Stimulated activated naive CD8-positive, alpha-beta T cell treated with anti-CD3 and anti-CD28 coated beads, Interleukin-15, Interleukin-2, amounts not matched to agents 100 ng/mL and 50 ng/mL, for 24 hours (primary cell): Measurements from ENCODE around the gene TENM4.

Source experiments
- H3K27ac Mint-ChIP-seq: one replicate; pipeline ENCODE4 v1.8.0; 2021; ENCODE audit warnings: mild to moderate bottlenecking, mixed read lengths
- H3K27me3 Mint-ChIP-seq: one replicate; pipeline ENCODE4 v1.8.0; 2021; ENCODE audit warnings: mixed read lengths
- H3K36me3 Mint-ChIP-seq: one replicate; pipeline ENCODE4 v1.8.0; 2021; ENCODE audit warnings: low read depth, mixed read lengths
- H3K4me1 Mint-ChIP-seq: one replicate; pipeline ENCODE4 v1.8.0; 2021; ENCODE audit warnings: low read depth, mixed read lengths
- H3K4me3 Mint-ChIP-seq: one replicate; pipeline ENCODE4 v1.8.0; 2021; ENCODE audit warnings: mild to moderate bottlenecking, mixed read lengths
- H3K9me3 Mint-ChIP-seq: one replicate; pipeline ENCODE4 v1.8.0; 2021; ENCODE audit warnings: mixed read lengths

The TENM4 gene

DNA sequence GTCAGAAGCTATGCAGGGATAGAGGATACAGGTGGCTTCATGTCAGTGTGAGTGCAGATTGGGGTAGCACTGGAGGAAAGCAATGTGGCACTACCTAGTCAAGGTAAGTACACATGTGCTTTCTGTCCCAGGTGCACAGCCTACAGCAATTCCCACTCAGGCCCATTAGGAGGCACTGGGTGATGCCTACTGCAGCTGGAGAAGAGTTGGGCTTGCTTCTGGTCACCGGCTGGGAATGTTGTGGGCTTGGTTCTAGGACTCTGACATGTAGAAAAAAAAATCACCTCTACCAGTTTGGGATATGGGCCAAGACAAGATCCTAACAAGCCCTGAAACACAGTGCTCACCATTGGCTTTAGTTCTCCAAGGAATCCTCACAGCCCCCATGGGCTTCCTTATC, 69.7 kb downstream of the TENM4 start:
- Mint-ChIP-seq H3K4me1 (no peaks in the 10 kb centered on the region), H3K27ac (no peak overlapping the region), H3K9me3 (no peaks in the 10 kb centered on the region), H3K27me3 (no peaks in the 10 kb centered on the region), H3K36me3 (no peaks in the 10 kb centered on the region), H3K4me3 (no peak overlapping the region)

DNA sequence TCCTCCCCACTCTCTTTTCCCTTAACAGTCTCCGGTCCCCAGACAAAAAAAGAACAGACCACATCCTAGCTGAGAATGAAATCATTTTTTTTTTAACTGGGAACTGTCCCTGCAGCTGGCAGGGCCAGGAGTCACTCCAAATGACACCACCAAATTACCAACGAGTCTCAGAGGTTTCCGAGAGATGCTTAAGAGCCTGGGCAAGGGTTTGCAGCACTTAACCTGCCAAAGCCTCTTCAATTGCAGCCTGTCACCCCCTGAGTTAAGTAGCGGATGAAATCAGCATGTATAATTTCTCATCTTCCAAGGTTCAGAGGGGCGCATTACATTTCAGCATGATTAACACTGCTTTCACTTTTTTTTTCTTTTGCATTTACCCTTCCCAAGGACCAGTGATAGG, 71.8 kb downstream of the TENM4 start:
- Mint-ChIP-seq H3K4me1 (no peaks in the 10 kb centered on the region), H3K27me3 (no peaks in the 10 kb centered on the region), H3K27ac (no peak overlapping the region), H3K36me3 (no peaks in the 10 kb centered on the region), H3K9me3 (no peaks in the 10 kb centered on the region), H3K4me3 (no peak overlapping the region)

DNA sequence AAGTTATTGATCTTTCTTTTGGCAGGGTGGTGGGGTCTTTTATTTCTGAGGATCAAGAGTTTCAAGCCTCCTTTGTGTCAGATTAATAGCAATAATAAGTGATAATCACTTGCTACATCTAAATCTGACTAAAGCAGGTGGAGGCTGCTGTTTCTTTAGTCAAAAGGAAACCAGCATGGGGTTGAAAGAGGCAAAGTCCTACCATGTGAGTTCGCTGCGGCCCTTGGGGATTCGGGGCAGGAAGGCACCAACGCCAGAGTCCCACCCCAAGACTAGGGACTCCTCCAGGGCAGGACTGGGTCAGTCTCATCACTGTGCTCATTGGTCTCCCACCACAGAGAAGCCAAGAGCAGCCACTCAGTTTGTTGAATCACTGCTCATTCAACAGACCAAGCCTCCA, 73.0 kb downstream of the TENM4 start:
- Mint-ChIP-seq H3K4me1 (no peaks in the 10 kb centered on the region), H3K27ac (no peak overlapping the region), H3K9me3 (no peaks in the 10 kb centered on the region), H3K4me3 (no peak overlapping the region), H3K27me3 (peaks cover 6% of the 10 kb centered on the region), H3K36me3 (no peaks in the 10 kb centered on the region)

DNA sequence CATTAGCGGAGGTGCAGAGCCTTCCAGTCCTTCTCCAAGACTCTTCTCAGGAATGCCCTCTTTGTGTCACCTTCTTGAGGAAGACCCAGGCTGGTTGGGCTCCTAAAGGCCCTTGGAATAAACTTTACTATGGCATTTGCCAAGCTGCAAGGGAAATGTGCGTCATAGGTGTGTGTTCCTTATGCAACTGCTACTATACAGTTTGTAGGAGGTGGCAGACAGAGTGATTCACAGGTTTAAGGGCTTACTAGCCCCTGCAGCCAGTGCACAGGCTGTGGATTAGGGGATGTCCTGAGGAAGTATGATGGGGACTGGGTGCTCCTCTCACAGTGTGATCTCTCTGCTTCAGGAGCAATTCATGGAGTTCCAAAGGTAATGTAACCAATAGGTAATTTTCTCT, 74.6 kb downstream of the TENM4 start:
- no peaks in the 10 kb centered on the region for H3K36me3 Mint-ChIP-seq
- no peaks in the 10 kb centered on the region for H3K9me3 Mint-ChIP-seq
- peaks cover 11% of the 10 kb centered on the region for H3K27me3 Mint-ChIP-seq
- no peaks in the 10 kb centered on the region for H3K4me1 Mint-ChIP-seq
- H3K4me3 Mint-ChIP-seq: no peak overlapping the region
- no peak overlapping the region for H3K27ac Mint-ChIP-seq

DNA sequence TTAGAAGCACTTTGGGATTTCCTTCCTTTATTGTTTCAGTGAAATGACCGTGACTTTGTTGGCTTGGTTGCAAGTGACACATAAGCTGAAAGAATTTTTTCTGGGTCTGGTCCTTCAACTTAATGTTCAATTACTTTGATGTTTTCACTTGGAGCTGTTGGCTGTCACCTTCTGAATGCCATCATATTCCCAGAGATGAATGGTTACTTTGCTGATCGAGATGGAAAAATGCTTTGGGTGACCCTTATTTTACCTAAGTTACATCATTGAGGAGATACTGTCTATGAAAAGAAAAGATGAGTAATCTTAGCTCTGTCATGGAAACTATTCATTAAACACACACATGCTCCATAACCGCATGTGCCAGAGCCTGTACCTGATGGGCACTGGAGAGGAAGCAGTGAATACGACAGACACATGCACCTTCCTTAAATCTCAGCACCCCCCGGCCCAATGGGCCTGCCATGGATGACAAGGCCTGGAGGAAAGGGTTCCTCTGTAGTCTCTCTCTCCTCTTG, 76.9 kb downstream of the TENM4 start:
- no peak overlapping the region for H3K27ac Mint-ChIP-seq
- no peaks in the 10 kb centered on the region for H3K9me3 Mint-ChIP-seq
- no peaks in the 10 kb centered on the region for H3K36me3 Mint-ChIP-seq
- peaks cover 11% of the 10 kb centered on the region for H3K27me3 Mint-ChIP-seq
- no peak overlapping the region for H3K4me3 Mint-ChIP-seq
- H3K4me1 Mint-ChIP-seq: no peaks in the 10 kb centered on the region

DNA sequence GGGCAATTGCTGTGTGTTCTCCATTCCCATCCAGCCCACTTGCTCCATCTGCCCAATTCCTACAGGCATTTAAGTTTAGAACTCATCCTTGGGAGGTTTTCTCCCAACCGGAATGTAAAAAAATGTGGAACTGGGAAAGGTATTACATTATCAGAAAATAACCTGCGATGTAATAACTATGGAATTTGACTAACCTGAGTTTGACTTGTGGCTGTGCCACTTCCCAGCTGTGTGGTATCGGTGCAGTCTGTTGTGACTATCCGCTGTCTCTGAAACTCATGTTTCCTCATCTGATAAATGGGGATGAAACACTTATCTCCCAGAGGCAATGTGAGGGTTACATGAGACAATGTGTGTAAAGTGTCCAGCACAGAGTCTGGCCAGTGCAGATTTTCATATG, 77.6 kb downstream of the TENM4 start:
- H3K27ac Mint-ChIP-seq: no peak overlapping the region
- peaks cover 15% of the 10 kb centered on the region for H3K27me3 Mint-ChIP-seq
- no peaks in the 10 kb centered on the region for H3K4me1 Mint-ChIP-seq
- no peak overlapping the region for H3K4me3 Mint-ChIP-seq
- no peaks in the 10 kb centered on the region for H3K9me3 Mint-ChIP-seq
- no peaks in the 10 kb centered on the region for H3K36me3 Mint-ChIP-seq

DNA sequence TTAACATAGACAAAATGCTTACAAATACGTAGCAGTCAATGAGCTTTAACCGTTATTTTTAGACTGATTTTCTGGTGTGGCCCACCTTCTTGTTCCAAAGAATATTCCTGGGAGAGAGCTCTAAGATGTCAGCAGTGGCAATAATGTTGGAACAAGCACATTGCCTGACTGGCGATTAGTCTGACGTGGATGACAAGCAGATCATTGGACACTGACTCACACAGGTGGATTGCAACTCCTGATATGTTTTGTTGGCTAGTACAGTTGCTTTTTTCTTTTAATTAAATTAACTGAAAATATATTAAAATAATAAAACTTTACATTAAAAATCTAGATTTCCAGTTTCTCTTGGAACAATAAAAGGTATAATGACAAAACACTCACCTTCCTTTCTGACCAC, 78.0 kb downstream of the TENM4 start:
- Mint-ChIP-seq H3K27me3 (peaks cover 15% of the 10 kb centered on the region), H3K9me3 (no peaks in the 10 kb centered on the region), H3K4me1 (no peaks in the 10 kb centered on the region), H3K4me3 (no peak overlapping the region), H3K36me3 (no peaks in the 10 kb centered on the region), H3K27ac (no peak overlapping the region)

DNA sequence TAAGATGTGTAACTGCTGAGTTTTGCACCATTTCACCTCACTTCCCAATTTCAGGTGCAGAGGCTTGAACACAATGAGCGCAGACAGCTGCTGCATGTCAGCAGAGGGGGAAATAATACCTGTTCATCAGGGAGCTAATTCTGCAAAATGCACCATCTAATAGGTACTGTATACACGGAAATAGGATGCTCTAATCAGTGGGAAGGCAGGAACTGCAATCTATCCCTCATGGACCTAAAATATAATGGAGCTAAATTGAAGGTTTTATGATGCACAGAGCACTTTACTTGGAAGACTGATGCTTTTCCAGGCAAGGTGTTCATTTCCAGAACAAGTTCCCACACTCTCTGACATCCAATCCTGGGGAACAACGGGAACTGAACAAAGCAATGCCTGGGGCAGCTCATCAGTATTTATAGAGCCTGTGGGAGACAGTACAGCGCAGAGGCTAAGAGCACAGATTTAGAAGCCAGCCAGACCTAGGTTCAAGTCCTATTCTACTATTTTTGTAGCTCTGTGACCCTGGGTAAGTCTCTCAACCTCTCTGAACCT, 78.5 kb downstream of the TENM4 start:
- peaks cover 15% of the 10 kb centered on the region for H3K27me3 Mint-ChIP-seq
- no peak overlapping the region for H3K27ac Mint-ChIP-seq
- H3K36me3 Mint-ChIP-seq: no peaks in the 10 kb centered on the region
- no peaks in the 10 kb centered on the region for H3K4me1 Mint-ChIP-seq
- H3K9me3 Mint-ChIP-seq: no peaks in the 10 kb centered on the region
- no peak overlapping the region for H3K4me3 Mint-ChIP-seq

DNA sequence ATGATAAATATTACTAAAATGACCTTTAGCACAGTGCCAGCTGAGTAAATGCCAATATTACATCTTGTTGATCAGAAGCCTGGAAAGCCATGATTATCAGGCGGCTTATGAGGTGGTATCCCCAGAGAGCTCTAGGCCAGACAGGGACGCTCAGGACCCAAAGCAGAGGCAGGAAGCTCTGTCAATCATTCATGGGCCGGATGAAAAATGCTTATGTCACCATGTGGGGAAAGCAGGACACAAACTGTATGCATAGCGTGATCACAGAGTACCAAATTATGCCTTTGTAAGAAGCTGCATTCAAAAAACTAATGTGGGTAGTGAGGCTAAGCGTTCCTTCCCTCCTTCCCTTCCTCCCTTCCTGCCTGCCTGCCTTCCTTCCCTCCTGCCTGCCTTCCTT, 82.6 kb downstream of the TENM4 start:
- no peaks in the 10 kb centered on the region for H3K4me1 Mint-ChIP-seq
- H3K9me3 Mint-ChIP-seq: no peaks in the 10 kb centered on the region
- H3K27me3 Mint-ChIP-seq: peaks cover 12% of the 10 kb centered on the region
- H3K36me3 Mint-ChIP-seq: no peaks in the 10 kb centered on the region
- H3K4me3 Mint-ChIP-seq: no peak overlapping the region
- H3K27ac Mint-ChIP-seq: no peak overlapping the region

DNA sequence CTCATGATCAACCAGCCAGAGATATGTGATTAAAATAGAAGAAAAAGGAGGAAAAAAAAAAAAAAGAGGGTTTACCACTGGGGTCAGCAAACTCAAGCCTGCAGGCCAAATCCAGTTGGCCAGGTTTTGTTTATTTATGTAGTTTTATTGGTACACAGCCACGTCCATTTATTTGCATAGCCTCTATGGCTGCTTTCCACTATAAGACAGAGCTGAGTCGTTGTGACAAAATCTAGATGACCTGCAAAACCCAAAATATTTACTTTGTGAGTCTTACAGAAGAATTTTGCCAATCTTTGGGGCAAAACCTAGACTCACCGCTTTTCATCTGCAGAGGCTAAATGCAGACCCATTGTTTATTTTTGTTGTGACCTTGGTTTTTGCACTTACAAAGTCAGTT, 87.1 kb downstream of the TENM4 start:
- Mint-ChIP-seq H3K27ac (no peak overlapping the region), H3K27me3 (peaks cover 12% of the 10 kb centered on the region), H3K4me3 (no peak overlapping the region), H3K9me3 (peaks cover 4% of the 10 kb centered on the region), H3K4me1 (no peaks in the 10 kb centered on the region), H3K36me3 (no peaks in the 10 kb centered on the region)

DNA sequence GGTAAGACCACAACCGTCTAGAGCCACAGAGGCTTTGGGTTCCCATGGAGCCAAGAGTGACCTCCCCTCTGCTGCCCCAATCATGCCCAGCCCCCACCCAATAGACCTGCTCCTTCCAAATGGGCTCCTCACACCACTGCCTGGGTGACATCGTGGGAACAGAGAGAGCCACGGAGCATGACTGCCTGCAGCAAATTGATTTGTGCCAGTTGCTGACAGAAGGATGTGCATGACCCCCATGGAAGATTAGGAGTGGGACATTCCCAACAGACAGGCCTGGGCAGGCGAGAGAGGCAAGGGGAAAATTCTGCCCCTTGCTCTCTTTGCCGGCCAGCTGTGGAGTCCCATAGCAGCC, 88.5 kb downstream of the TENM4 start:
- H3K36me3 Mint-ChIP-seq: no peaks in the 10 kb centered on the region
- no peak overlapping the region for H3K27ac Mint-ChIP-seq
- H3K27me3 Mint-ChIP-seq: peaks cover 10% of the 10 kb centered on the region
- peaks cover 4% of the 10 kb centered on the region for H3K9me3 Mint-ChIP-seq
- H3K4me3 Mint-ChIP-seq: no peak overlapping the region
- no peaks in the 10 kb centered on the region for H3K4me1 Mint-ChIP-seq

DNA sequence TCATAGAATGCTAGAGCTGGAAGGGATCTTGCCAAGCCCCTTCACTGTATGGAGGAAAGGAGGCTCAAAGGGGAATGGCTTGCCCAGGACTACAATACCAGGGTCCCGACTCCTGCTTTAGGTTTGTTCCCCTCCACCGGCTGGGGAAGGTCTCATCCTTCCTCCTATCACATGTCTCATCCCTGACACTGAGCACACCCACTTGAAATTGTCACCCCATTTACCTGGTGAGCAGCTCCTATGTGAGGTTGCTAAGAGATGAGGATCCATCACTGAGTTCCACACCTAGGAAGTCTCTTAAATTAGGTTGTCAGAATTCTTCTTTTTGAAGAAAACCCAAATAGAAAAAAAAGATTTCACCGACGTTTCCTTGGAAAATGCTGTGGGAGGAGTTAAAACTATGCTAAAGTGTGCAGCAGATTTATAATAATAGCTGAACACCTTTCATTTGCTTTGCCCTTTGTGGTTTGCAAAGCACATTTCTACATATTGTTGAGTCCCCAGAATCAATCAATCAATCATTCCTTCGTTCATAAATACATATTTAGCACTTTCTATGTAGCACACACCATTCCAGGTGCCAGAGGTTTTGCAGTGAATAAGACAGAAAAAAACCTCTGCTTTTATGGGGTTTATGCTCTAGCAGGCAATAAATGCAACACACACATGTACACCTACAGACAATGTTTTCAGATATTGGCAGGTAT, 91.7 kb downstream of the TENM4 start:
- Mint-ChIP-seq H3K27ac (no peak overlapping the region), H3K4me1 (no peaks in the 10 kb centered on the region), H3K27me3 (peaks cover 10% of the 10 kb centered on the region), H3K36me3 (no peaks in the 10 kb centered on the region), H3K4me3 (no peak overlapping the region), H3K9me3 (peaks cover 4% of the 10 kb centered on the region)

DNA sequence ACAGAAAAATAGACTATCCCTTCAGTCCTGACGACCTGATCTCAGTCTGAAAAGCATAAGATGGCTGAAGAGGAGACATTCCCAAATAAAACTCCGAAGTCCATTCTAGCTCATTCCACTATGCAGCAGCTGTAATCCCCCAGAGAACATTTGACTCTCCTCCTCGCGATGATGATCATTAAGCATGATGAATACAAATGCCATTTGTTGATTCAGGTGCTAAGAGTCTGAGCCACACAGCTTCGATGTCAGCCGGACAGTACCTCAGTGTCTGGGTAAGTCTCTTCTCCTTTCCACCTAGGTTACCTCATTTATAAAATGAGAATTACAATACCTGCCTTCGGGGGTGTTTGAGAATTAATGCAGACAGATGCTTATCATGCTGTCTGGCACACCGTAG, 94.8 kb downstream of the TENM4 start:
- Mint-ChIP-seq H3K9me3 (peaks cover 4% of the 10 kb centered on the region), H3K36me3 (no peaks in the 10 kb centered on the region), H3K27ac (no peak overlapping the region), H3K27me3 (peaks cover 9% of the 10 kb centered on the region), H3K4me3 (no peak overlapping the region), H3K4me1 (no peaks in the 10 kb centered on the region)

DNA sequence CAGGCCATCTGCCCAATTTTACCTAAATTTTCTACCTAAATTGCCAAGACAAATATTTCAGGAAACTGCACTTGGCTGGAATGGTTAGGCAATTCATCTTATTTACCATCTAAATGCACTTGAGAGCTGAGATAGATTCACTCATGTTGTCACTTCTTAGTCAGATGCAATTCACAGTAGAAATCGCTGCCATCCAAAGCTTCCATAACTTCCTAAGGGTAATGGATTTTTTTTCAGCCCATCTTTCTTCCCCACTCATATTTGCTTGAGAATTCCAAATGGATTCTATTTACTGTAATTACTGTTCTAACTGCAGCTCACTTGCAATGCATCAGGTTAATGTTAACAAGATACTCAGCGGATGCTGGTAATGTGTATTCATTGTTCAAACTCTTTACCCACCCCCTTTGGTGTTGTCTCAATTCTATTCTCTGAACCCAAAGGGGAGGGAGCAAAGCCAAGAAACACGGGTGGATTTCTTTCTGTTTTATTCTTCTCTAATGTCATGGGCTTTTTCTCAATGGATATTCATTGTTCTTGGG, 96.0 kb downstream of the TENM4 start:
- Mint-ChIP-seq H3K27me3 (no peaks in the 10 kb centered on the region), H3K4me1 (no peaks in the 10 kb centered on the region), H3K4me3 (no peak overlapping the region), H3K27ac (no peak overlapping the region), H3K9me3 (no peaks in the 10 kb centered on the region), H3K36me3 (no peaks in the 10 kb centered on the region)

DNA sequence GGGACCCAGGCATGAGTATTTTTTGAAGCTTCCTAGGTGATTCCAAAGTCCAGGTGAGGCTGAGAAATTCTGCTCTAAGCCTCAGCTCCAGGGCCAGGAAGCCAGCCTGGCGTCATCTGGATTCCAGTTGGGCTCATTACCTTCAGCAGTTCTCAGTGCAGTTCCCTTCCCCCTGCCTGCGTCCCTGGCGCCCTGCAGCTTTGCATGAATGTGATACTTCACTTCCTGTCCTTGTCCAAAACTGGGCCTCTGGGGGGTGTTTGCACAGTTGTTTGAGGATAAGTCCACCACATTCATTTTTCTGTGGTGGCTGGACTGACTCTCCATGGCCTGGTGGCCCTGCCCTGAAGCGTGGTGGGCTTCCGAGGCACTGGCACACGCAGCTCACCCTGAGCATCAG, 98.1 kb downstream of the TENM4 start:
- Mint-ChIP-seq H3K9me3 (no peaks in the 10 kb centered on the region), H3K36me3 (no peaks in the 10 kb centered on the region), H3K4me1 (no peaks in the 10 kb centered on the region), H3K27ac (no peak overlapping the region), H3K4me3 (no peak overlapping the region), H3K27me3 (no peaks in the 10 kb centered on the region)

DNA sequence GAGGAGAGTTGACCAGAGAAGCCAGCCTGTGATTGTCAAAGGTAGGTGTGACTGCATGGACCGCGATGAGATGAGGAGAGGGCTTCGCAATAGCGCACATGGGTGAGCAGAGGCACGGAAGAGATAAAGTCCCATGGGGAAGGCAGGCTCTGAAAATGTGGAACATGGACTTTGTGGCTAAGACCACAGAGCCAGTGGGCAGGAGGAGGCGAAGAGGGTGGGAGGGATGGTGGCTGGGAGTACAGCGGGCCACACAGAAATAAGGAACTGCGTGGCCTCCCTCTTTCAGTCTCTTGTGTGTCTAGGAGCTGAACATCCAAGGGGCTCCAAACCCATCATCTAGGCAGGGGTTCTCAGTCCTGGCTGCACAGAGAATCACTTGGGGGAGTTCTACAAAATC, 98.6 kb downstream of the TENM4 start:
- no peaks in the 10 kb centered on the region for H3K4me1 Mint-ChIP-seq
- H3K9me3 Mint-ChIP-seq: no peaks in the 10 kb centered on the region
- H3K4me3 Mint-ChIP-seq: no peak overlapping the region

More for the DNA sequence above, 98.6 kb downstream of the TENM4 start:
- Mint-ChIP-seq H3K27me3 (no peaks in the 10 kb centered on the region), H3K36me3 (no peaks in the 10 kb centered on the region), H3K27ac (no peak overlapping the region)
